Activated naive CD4-positive, alpha-beta T cell treated with anti-CD3 and anti-CD28 coated beads, Interleukin-2, amount 10 ng/mL, durations not matched to agents 5 hours and 36 hours (primary cell): ENCODE measurements around the gene BTBD18. TPM values are rescaled to one million over a fixed set of nuclear protein-coding genes. Genes with fewer than 3 reads are reported as not detected.

Source experiments
- total RNA-seq, 2 experiments: library from RNA; stranded (reverse); gene quantifications; one replicate each; pipeline ENCODE4 v1.2.3, GENCODE V29; 2021

BTBD18 gene
- total RNA-seq = not detected

DNA sequence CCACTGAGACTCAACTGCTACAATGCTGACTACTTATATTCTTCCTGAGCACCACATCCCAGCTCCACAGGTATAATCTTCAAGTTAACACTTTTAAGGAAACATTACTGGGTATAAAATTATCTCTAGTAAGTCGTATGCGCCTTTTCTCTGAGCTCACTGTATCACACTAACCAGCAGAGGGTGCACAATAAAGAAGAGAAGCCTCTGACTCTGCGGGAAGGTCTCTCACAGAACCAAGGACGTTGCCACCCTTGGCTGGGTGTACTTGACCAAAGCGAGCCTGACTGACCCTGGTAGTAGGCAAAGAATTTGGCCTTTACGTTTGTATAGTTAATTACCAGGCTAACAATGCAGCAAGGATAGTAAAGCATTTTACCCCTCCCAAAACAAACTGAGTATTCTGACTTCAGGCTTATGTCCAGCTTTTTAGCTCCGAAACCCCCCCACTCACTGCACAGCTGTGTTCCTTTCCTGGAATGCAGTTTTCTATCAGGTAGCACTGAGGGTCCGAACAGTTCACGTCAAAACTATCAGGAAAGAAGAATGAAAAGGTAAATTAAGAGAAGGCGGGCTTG is at the start of gene BTBD18:
Gene BTBD18 (minus strand): TSS at position 144 of the 578 bp plus-strand sequence. CDS start 631 bp downstream, outside the sequence.

GRCh38 chr11:57761301-57762234 is 9.9 kb upstream of the BTBD18 start, which contains the start of gene CTNND1:
CTNND1 (plus strand) TSS chr11:57761802; CDS start chr11:57791479, 29,677 bp downstream.

GRCh38 chr11:57741132-57742086 is 10.2 kb downstream of the BTBD18 start, which contains the start of gene SELENOH:
SELENOH (plus strand) TSS chr11:57741491; CDS start chr11:57741596, 105 bp downstream.

GRCh38 chr11:57712256-57713150 is 39.1 kb downstream of the BTBD18 start, which contains the start of gene TMX2:
TMX2 (plus strand) TSS chr11:57712593; CDS start chr11:57712619, 26 bp downstream.

DNA sequence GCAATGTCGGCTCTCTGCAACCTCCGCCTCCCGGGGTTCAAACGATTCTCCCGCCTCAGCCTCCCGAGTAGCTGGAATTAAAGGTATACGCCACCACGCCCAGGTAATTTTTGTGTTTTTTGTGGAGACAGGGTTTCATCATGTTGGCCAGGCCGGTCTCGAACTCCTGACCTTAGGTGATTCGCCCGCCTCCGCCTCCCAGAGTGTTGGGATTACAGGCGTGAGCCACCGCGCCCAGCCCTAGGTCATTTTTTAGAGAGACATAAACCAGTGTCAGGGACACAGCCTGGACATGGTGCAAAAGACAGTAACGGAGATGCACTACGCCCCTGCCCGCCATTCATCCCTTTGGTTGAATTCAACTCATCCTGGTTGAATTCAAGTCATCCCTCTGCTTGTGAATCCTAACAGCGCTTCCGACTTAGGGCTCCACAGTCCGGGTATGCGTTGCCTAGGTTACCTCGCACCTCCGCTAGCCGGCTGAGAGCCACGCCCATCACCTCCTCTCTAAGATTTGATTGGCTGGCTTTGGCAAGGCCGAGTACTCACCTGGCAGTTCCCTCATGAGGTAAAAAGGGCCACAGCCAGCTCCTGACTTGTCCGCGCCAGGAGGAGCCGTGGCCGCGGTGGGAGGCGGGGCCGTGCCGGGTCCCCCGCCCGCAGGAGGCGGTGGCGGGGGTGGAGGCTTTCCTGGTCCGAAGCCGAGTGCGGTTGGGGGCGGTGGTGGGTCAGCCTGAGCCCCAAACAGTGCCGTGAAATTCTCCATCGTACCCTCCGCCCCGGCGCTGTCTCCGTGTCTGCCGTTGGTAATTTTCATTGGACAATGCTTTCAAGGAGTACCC is 40.0 kb downstream of the BTBD18 start, which contains the start of gene MED19:
Gene MED19 (minus strand): TSS at position 802 of the 842 bp plus-strand sequence. CDS start 36 bp downstream, at position 766.

Other genes starting within 250 kb of the BTBD18 start
- gene SLC43A1, start 236.1 kb downstream of the BTBD18 start, total RNA-seq = 10 to 100 TPM; 29.8 to 31.1 TPM
- 10 to 100 TPM; 58.0 to 62.5 TPM for gene TIMM10, start 221.1 kb downstream of the BTBD18 start, total RNA-seq
- not detected for gene SMTNL1, start 214.2 kb downstream of the BTBD18 start, total RNA-seq
- 100 to 1,000 TPM; 199 to 202 TPM for gene UBE2L6, start 184.1 kb downstream of the BTBD18 start, total RNA-seq
- gene SERPING1, start 154.1 kb downstream of the BTBD18 start, total RNA-seq = not detected
- gene YPEL4, start 101.9 kb downstream of the BTBD18 start, total RNA-seq = 1 to 10 TPM in 1 of 2 experiments, under 1 TPM in 1; 0.86 to 1.3 TPM
- 10 to 100 TPM; 15.7 to 15.8 TPM for gene CLP1, start 94.1 kb downstream of the BTBD18 start, total RNA-seq
- 10 to 100 TPM; 73.2 to 74.8 TPM for gene ZDHHC5, start 83.7 kb downstream of the BTBD18 start, total RNA-seq
- gene MED19, start 39.6 kb downstream of the BTBD18 start, total RNA-seq = 10 to 100 TPM; 13.4 to 14.2 TPM
- 10 to 100 TPM; 50.5 to 50.7 TPM for gene TMX2, start 39.2 kb downstream of the BTBD18 start, total RNA-seq
- 100 to 1,000 TPM; 221 to 246 TPM for gene SELENOH, start 10.3 kb downstream of the BTBD18 start, total RNA-seq
- 1 to 10 TPM; 4.7 to 5.0 TPM for gene CTNND1, start 10.0 kb upstream of the BTBD18 start, total RNA-seq